HUES6 (cell line): Measurements from ENCODE around the gene PEX11G.
"Not testable (repeated sequence)": the region's sequence is repeated elsewhere in the genome, so short reads cannot be mapped to it uniquely, and the experiment has no call there.

Source experiments
- H3K27ac ChIP-seq: 2 replicates; pipeline ENCODE4 v1.7.0; 2013; ENCODE audit warnings: low read depth, mild to moderate bottlenecking, low read length, inconsistent platforms
- H3K27me3 ChIP-seq: 2 replicates; pipeline ENCODE4 v1.6.1; 2013; ENCODE audit warnings: low read length; ENCODE audit not compliant: control insufficient read depth, insufficient read depth
- H3K36me3 ChIP-seq: 2 replicates; pipeline ENCODE4 v1.6.1; 2013; ENCODE audit warnings: low read length; ENCODE audit not compliant: control insufficient read depth, insufficient read depth
- H3K4me1 ChIP-seq: 2 replicates; pipeline ENCODE4 v1.6.1; 2013; ENCODE audit warnings: low read length; ENCODE audit not compliant: control insufficient read depth, insufficient read depth
- H3K4me3 ChIP-seq: 2 replicates; pipeline ENCODE4 v1.5.1; 2013; ENCODE audit warnings: low read depth, low read length
- H3K9ac ChIP-seq: one replicate; pipeline ENCODE4 v1.6.1; 2013; ENCODE audit warnings: mild to moderate bottlenecking, low read length
- H3K9me3 ChIP-seq: 2 replicates; pipeline ENCODE4 v1.6.1; 2013; ENCODE audit warnings: low read depth, low read length; ENCODE audit not compliant: control insufficient read depth, insufficient read depth

The PEX11G gene

GRCh38 chr19:7456964-7457541, 31.8 kb downstream of the PEX11G start:
- no peaks in the 10 kb centered on the region for H3K4me1 ChIP-seq
- H3K36me3 ChIP-seq, result peaks cover 67% of the 10 kb centered on the region
- no peak overlapping the region for H3K4me3 ChIP-seq

GRCh38 chr19:7455600-7456296, 33.1 kb downstream of the PEX11G start:
- peaks cover 71% of the 10 kb centered on the region for H3K36me3 ChIP-seq

More at GRCh38 chr19:7456964-7457541, 31.8 kb downstream of the PEX11G start:
- H3K27me3 ChIP-seq, result no peaks in the 10 kb centered on the region
- H3K27ac ChIP-seq, result no peak overlapping the region
- H3K9ac ChIP-seq, result no peak overlapping the region
- peaks cover 24% of the 10 kb centered on the region for H3K9me3 ChIP-seq

GRCh38 chr19:7454998-7455397, 33.8 kb downstream of the PEX11G start:
- H3K36me3 ChIP-seq, result peaks cover 74% of the 10 kb centered on the region
- no peak overlapping the region for H3K9ac ChIP-seq
- no peak overlapping the region for H3K27ac ChIP-seq
- peaks cover 34% of the 10 kb centered on the region for H3K9me3 ChIP-seq
- H3K27me3 ChIP-seq, result no peaks in the 10 kb centered on the region
- H3K4me3 ChIP-seq, result no peak overlapping the region
- H3K4me1 ChIP-seq, result no peaks in the 10 kb centered on the region

More at GRCh38 chr19:7455600-7456296, 33.1 kb downstream of the PEX11G start:
- Histone ChIP-seq H3K27me3 (no peaks in the 10 kb centered on the region), H3K9me3 (peaks cover 27% of the 10 kb centered on the region), H3K4me1 (no peaks in the 10 kb centered on the region), H3K27ac (no peak overlapping the region), H3K9ac (no peak overlapping the region), H3K4me3 (no peak overlapping the region)

GRCh38 chr19:7450243-7451223, 38.3 kb downstream of the PEX11G start:
- Histone ChIP-seq H3K9me3 (peaks cover 34% of the 10 kb centered on the region), H3K36me3 (peaks cover 67% of the 10 kb centered on the region), H3K9ac (no peak overlapping the region), H3K27ac (no peak overlapping the region), H3K4me1 (no peaks in the 10 kb centered on the region), H3K27me3 (no peaks in the 10 kb centered on the region), H3K4me3 (no peak overlapping the region)

- Histone ChIP-seq H3K9me3 (peaks cover 25% of the 10 kb centered on the region), H3K36me3 (peaks cover 67% of the 10 kb centered on the region)
- H3K27ac ChIP-seq, H3K4me1 ChIP-seq, H3K4me3 ChIP-seq, H3K9ac ChIP-seq, H3K27me3 ChIP-seq: not testable (repeated sequence)
Measured at GRCh38 chr19:7449391-7450070, 39.3 kb downstream of the PEX11G start.

GRCh38 chr19:7447648-7448047, 41.2 kb downstream of the PEX11G start:
- Histone ChIP-seq H3K36me3 (peaks cover 66% of the 10 kb centered on the region), H3K4me1 (no peaks in the 10 kb centered on the region), H3K9me3 (peaks cover 11% of the 10 kb centered on the region), H3K27ac (no peak overlapping the region), H3K27me3 (no peaks in the 10 kb centered on the region), H3K4me3 (no peak overlapping the region), H3K9ac (no peak overlapping the region)

GRCh38 chr19:7445104-7445503, 43.7 kb downstream of the PEX11G start:
- no peak overlapping the region for H3K4me3 ChIP-seq
- peaks cover 2% of the 10 kb centered on the region for H3K9me3 ChIP-seq
- no peaks in the 10 kb centered on the region for H3K4me1 ChIP-seq
- peaks cover 77% of the 10 kb centered on the region for H3K36me3 ChIP-seq
- H3K9ac ChIP-seq, result no peak overlapping the region
- no peaks in the 10 kb centered on the region for H3K27me3 ChIP-seq
- no peak overlapping the region for H3K27ac ChIP-seq

GRCh38 chr19:7444042-7444441, 44.8 kb downstream of the PEX11G start:
- Histone ChIP-seq H3K4me3 (no peak overlapping the region), H3K9ac (no peak overlapping the region), H3K4me1 (no peaks in the 10 kb centered on the region), H3K9me3 (no peaks in the 10 kb centered on the region), H3K27me3 (no peaks in the 10 kb centered on the region), H3K36me3 (peaks cover 68% of the 10 kb centered on the region), H3K27ac (no peak overlapping the region)

- peaks cover 55% of the 10 kb centered on the region for H3K36me3 ChIP-seq
Measured at GRCh38 chr19:7442423-7442822, 46.4 kb downstream of the PEX11G start.

GRCh38 chr19:7441468-7442146, 47.2 kb downstream of the PEX11G start:
- H3K9me3 ChIP-seq, result no peaks in the 10 kb centered on the region
- H3K36me3 ChIP-seq, result peaks cover 53% of the 10 kb centered on the region
- H3K4me1 ChIP-seq, result no peaks in the 10 kb centered on the region
- no peak overlapping the region for H3K27ac ChIP-seq
- no peak overlapping the region for H3K4me3 ChIP-seq
- no peak overlapping the region for H3K9ac ChIP-seq
- no peaks in the 10 kb centered on the region for H3K27me3 ChIP-seq

More at GRCh38 chr19:7442423-7442822, 46.4 kb downstream of the PEX11G start:
- H3K4me3 ChIP-seq, result no peak overlapping the region
- no peaks in the 10 kb centered on the region for H3K27me3 ChIP-seq
- no peaks in the 10 kb centered on the region for H3K4me1 ChIP-seq
- H3K9ac ChIP-seq, result no peak overlapping the region
- no peak overlapping the region for H3K27ac ChIP-seq
- no peaks in the 10 kb centered on the region for H3K9me3 ChIP-seq
